DMS79 treated with DMSO at 0.1 percent for 48 hours (cell line): Measurements from ENCODE around the gene THAP4.
"Not testable (repeated sequence)": the region's sequence is repeated elsewhere in the genome, so short reads cannot be mapped to it uniquely, and the experiment has no call there.

Experiments
- DNase-seq: peaks from one replicate; lab custom pipeline; 2025; lab: John Stamatoyannopoulos, UW

Gene THAP4

DNA sequence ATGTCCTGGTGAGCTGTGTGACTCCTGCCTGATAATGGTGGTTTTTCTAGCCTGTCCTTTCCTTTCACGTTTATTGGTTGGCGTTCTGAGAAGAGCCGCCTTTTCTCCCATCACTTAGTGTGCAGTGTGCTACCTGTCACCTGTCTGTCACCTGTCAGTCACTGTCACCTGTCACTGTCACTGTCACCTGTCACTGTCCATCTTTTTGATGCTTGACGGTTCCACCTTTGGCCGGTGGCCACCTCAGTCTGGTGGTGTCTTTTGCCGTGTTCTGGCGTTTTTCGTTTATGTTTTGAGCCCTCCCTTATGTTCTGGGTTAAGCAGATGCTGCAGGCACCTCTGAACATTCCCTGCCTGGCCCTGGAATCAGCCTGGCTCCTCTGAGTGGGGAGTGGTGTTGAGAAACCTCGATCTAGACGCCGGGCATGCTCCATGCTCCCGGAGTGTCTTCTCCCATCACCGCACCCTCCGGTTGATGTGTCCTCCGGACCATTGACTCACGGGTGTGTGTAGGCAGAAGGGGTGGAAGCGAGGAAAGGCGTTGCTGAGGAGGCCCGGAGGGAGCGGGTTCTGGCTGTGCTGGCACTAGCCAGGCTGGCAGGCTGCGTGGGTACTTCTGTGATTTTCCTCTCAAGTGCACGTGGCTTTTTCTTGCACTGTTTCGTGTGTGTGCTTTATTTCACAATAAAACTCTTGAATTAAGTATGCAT is 28.9 kb upstream of the THAP4 start:
- DNase-seq: no peak

GRCh38 chr2:241662731-241663130 is 25.8 kb upstream of the THAP4 start:
- DNase-seq: not testable (repeated sequence)

GRCh38 chr2:241660593-241661213 is 23.7 kb upstream of the THAP4 start:
- no peak for DNase-seq

- no peak for DNase-seq
Measured at GRCh38 chr2:241659150-241659739, 22.3 kb upstream of the THAP4 start.

GRCh38 chr2:241658296-241658695 is 21.3 kb upstream of the THAP4 start:
- no peak for DNase-seq

GRCh38 chr2:241657786-241658254 is 20.9 kb upstream of the THAP4 start:
- no peak for DNase-seq

GRCh38 chr2:241656190-241656741 is 19.3 kb upstream of the THAP4 start:
- DNase-seq: no peak

- no peak for DNase-seq
Measured at GRCh38 chr2:241655516-241656189, 18.7 kb upstream of the THAP4 start.

DNA sequence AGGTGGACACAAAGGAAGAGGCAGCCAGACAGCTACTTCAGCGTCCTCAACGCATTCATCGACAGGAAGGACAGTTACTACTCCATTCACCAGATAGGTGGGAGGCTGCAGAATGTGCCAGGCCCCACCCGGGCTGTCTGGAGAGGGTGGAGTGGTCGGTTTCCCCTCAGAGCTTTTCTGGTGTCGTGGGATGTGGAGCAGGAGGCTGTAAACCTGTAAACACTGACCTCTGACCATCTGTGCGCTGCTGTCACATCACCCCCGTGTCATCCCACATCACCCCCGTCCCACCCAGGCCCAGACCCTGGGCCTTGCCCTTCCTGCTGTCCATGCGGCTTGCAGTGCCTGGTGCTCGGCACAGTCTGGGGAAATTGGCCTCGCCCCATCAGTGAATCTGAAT is 17.6 kb upstream of the THAP4 start:
- DNase-seq: no peak

GRCh38 chr2:241653210-241653750 is 16.3 kb upstream of the THAP4 start:
- no peak for DNase-seq

- no peak for DNase-seq
Measured at GRCh38 chr2:241652722-241653121, 15.8 kb upstream of the THAP4 start.

DNA sequence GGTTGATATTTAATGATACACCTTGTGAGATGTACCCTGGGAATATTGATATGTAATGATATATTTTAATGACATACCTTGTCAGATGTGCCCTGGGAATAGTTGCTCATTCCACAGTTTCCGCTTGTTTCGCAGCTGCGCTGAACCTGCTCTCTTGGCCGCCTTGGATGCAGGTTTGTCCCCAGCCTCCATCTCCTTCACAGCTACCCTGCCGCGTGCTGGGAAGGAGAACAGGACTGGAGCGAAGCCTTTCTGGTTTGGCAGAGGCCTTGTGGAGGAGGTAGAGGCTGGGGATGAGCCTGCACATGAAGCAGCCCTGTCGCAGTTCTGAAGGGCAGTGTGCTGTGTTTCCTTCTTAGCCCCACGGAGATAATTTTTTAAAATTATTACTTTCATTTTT is 15.2 kb upstream of the THAP4 start:
- DNase-seq: no peak

DNA sequence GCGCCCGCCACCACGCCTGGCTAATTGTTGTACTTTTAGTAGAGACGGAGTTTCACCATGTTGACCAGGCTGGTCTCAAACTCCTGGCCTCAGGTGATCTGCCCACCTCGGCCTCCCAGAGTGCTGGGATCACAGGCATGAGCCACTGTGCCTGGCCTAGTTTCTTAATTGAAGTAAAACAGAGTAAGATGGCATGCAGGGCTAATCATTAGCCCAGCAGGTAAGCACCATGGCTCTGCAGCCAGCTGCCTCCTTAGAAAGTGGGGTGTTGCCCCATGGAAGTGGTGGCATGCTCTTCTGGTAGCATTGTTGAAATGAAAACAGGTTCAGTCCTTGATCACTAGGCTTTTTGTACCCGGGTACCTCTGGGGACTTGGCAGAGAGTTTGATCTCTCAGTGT is 13.0 kb upstream of the THAP4 start:
- DNase-seq: no peak

DNA sequence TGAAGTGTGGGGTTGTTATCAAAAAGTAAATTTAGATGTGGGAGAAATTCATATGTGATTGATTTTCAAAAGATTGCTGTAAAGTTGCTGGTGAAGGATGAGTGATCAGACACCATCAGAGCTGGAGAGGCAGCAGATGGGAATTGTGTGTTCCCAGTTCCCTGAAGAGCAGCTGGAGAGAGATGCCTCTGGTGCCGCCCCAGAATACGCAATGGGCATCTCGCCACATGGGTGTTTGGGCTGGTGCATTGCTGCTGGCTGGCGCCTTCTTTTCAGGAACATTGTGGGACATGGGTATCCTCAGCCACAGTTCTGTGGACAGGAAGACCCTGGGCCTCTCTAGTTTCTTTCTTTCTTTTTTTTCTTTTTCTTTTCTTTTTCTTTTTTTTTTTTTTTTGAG is 12.4 kb upstream of the THAP4 start:
- no peak for DNase-seq

GRCh38 chr2:241648453-241648852 is 11.5 kb upstream of the THAP4 start:
- DNase-seq: no peak

DNA sequence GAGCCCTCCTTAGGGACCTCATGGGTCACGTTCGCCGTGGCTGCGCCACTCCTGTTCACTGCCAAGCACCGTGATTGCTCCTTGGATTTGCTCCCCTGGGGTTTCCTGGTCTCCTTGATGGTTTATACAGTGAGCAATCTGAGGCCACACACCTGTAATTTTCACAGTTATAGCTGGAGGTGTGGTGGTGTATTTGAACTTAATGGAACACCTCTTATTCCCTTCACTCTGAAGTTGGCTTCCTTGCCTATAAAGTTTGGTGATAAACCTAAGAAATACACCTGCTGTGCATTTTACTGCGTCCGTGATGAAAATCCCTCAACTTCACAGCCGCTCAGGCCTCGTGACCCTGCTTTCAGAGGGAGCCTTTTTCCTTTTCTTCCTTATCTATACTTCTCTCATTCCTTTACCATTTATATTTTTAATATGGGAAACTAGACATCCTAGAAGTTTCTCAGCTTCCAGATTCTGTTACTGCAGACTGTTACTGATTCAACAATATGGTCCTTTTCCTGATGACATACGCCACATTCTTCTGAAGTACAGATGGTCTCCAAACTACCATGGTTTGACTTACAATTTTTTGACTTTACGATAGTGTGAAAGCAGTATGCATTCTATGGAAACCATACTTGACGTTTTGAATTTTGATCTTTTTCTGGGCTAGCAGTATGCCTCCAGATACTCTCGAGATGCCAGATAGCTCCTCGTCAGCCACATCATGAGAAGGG is 9.1 kb upstream of the THAP4 start:
- DNase-seq: no peak

- no peak for DNase-seq
Measured at GRCh38 chr2:241645056-241645914, 8.3 kb upstream of the THAP4 start.

DNA sequence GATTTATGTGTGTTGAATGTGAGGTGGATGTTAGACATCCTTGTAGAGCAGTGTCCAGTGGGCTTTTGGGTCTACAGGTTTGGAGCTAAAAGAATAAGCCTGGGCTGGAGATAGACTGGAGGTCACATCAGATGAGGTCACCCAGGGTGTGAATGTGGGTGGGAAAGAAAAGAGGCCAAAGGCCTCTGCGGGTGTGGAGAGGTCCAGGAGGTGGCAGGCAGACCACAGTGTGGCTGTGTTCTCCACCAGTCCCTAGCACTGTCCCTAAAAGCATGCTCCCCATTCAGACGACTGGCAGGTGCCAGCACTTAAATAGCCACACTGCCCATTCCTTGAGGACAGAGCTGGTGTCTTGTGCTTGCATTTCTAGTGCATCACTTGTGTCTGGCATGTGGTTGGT is 4.7 kb upstream of the THAP4 start:
- no peak for DNase-seq

DNA sequence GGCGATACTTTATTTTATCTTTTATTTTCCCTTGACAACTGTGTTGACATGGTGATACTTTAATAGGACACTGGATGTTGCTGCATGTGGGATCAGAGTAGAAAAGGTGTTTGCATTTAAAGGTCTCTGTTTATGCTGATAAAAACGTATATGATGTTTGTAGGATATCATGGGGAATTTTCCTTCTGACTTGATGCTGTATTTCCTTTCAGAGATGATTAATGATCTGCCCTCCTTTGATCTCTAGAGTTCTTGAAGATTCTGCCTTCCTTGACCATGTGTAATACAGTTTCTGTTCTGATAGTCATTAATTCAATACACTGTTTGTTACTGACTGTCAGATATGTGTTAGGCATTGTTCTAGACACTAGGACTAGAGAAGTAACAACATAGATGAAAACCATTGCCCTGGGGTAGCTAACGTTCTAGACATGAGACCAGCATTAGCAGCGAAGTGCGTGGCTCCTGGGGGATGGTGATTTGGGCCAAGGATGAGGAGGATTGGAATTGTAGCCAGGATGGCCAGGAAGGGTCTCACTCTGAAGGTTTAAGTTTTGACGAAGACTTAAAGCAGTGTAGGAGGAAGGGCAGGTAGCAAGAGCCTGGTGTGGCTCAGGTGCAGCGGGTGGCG is 3.3 kb upstream of the THAP4 start:
- DNase-seq: no peak

GRCh38 chr2:241639385-241639784 is 2.4 kb upstream of the THAP4 start:
- no peak for DNase-seq
